ENCODE data around the gene AP3B1. TPM values are rescaled to one million over a fixed set of nuclear protein-coding genes. Genes with fewer than 3 reads are reported as not detected.
"Not testable (repeated sequence)": the region's sequence is repeated elsewhere in the genome, so short reads cannot be mapped to it uniquely, and the experiment has no call there.

The AP3B1 gene
- total RNA-seq, 1 experiment from 2014 or later = 30.3 TPM

DNA sequence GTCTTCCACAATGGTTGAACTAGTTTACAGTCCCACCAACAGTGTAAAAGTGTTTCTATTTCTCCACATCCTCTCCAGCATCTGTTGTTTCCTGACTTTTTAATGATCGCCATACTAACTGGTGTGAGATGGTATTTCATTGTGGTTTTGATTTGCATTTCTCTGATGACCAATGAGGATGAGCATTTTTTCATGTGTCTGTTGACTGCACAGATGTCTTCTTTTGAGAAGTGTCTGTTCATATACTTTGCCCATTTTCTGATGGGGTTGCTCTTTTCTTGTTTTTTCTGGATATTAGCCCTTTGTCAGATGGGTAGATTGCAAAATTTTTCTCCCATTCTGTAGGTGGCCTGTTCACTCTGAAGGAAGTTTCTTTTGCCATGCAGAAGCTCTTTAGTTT, 124.2 kb downstream of the AP3B1 start:
- not testable (repeated sequence) for DNase-seq (ENCODE audit: low read depth)

GRCh38 chr5:78162253-78162862, 132.1 kb downstream of the AP3B1 start:
- DNase-seq (ENCODE audit: low read depth) = peak; percentile 14

DNA sequence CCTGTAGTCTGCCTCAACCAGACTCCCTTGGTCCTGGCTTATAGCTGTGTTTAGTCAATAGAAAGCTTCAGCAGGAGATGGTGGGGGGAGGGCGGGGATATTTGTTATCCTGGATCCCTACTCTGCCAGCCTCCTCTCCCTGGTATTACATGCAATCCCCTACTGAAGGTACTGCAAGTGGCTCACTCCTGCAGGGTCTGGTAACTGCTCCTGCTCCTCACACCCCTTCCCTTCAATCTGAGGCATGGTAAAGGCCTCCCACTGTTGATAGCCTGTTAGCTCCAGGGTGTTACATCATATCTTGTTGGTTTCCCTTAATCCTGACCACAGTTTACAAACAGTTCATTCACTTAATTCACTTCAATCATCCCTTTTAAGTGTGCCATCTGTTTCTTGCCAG, 137.5 kb downstream of the AP3B1 start:
- no peak for DNase-seq (ENCODE audit: low read depth)

DNA sequence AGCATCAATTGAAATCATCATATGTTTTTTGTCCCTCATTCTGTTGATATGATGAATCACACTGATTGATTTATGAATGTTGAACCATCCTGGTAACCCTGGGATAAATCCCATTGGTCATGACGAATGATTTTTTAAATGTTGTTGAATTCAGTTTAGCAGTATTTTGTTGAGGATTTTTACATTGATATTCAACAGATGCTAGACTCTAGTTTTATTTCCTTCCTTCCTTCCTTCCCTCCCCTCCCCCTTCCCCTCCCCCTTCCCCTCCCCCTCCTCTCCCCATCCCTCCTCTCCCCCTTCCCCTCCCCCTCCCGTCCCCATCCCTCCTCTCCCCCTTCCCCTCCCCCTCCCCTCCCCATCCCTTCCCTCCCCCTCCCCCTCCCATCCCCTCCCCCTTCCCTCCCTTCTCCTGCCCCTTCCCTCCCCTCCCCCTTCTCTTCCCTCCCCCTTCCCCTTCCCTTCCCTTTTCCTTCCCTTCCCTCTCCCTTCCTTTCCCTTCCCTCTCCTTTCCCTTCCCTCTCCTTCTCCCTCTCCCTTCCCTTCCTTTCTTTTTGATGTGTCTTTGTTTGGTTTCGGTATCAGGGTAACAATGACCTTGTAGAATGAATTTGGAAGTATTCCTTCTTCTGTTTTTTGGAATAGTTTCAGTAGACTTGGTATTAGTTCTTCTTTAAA, 142.8 kb downstream of the AP3B1 start:
- DNase-seq (ENCODE audit: low read depth) = no peak

GRCh38 chr5:78137290-78137689, 157.2 kb downstream of the AP3B1 start:
- DNase-seq (ENCODE audit: low read depth) = no peak

DNA sequence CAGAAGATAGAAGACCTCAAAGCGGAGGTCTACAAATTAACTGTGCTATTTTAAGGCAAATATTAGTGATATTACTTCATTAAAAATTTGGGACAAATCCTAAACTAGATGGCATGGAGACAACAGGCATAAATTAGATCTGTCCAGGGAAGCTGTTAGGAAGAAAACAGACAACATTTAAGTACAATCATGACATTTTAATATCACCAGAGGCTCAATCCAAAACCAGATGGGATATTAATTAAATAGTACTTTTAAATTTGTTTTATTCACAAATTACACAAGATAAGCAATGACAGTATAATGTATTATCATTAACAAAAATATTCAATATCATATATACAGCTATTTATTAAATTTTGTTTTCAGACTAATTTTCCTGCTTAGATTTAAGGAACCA, 161.1 kb downstream of the AP3B1 start:
- no peak for DNase-seq (ENCODE audit: low read depth)

DNA sequence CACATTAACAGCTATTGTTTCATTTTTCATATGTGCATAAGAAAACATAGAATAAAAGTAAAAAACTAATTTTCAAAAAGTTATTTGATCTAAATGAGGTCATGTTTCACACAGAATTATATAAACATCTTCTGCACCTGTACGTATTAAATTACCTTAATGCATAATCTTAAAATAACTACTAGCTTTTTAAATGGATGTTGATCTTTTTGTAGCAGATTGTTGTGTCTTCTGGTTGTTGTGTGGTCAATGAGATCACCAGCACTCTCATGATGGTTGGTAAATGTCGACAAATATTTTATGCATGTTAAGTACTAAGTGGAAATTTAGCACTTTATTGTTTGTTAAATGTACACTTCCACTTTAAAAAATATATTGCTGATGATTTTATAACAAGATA, 162.0 kb downstream of the AP3B1 start:
- no peak for DNase-seq (ENCODE audit: low read depth)

GRCh38 chr5:78129597-78129996, 164.9 kb downstream of the AP3B1 start:
- DNase-seq (ENCODE audit: low read depth) = no peak

GRCh38 chr5:78127875-78128274, 166.6 kb downstream of the AP3B1 start:
- no peak for DNase-seq (ENCODE audit: low read depth)

- no peak for DNase-seq (ENCODE audit: low read depth)
These were observed 168.0 kb downstream of the AP3B1 start for GRCh38 chr5:78126536-78126935.

DNA sequence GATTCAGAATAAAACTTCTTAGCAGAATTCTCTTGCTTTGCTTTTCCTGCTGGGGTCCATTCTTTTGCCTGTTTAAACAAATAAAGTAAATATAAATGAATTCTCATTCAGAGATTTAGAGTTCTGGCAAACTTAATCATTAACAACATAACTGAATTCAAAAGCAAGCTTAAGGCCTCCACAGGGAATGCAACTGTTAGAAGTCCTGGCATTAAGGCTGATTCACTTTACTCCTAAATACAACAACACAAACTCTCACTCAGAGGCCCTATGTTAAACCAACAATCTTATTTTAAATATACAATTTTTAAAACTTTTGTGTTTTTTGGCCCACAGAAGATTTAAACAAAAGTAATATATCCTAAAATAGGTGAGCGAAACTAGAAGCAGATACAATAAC, 178.3 kb downstream of the AP3B1 start:
- DNase-seq (ENCODE audit: low read depth) = no peak

GRCh38 chr5:78113689-78114264, 180.7 kb downstream of the AP3B1 start:
- no peak for DNase-seq (ENCODE audit: low read depth)

- DNase-seq (ENCODE audit: low read depth) = no peak
These were observed 181.6 kb downstream of the AP3B1 start for GRCh38 chr5:78112931-78113330.

- no peak for DNase-seq (ENCODE audit: low read depth)
These were observed 184.6 kb downstream of the AP3B1 start for GRCh38 chr5:78109891-78110324.

DNA sequence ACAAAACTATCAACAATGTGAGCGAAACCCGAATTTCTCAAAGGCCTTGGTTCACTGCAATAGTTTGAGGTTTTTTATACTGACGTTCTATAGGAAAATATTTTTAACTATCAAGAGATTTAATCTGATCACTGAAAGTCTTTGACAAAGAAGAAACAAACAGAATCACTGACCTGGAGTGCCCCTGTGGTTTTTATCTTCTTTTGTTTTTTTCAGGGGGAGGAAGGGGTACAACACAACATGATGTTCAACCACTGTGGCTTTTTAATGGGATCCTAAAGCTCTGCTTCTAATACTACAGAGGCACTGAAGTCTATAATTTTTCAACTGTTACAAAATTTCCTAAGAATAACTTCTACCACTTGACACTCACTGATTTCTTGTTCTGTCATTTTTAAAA, 185.9 kb downstream of the AP3B1 start:
- no peak for DNase-seq (ENCODE audit: low read depth)

DNA sequence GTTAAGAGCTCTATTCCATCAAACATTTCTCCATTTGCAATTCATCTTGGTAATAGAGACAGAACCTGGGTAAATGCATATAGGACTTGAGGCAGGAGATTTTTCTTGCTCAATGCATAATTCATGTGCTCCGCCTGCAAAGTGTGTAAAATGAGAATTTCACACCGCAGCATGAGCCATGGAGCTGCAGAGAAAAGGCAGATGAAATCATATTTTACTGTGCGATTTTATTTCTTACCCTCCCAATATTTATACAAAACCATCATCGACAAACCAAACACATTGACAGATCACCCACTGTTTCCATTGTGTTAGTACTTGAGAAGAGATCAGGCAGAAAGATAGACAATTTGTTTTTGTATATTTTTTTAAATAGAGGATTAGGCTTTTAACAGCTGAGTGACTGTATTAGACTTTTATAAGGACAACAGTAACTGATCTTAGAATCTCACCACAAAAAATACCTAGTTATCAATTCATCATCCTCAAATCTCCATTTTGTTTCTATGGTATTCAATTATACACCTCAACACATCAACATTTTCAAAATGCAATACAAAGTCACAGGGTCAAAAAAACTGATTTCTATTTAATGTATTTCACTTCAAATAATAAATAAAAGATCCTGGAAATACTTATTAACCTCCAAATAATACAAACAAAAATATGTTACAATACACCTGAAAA, 191.1 kb downstream of the AP3B1 start:
- no peak for DNase-seq (ENCODE audit: low read depth)

- DNase-seq (ENCODE audit: low read depth) = no peak
These were observed 192.0 kb downstream of the AP3B1 start for GRCh38 chr5:78102500-78102899.

DNA sequence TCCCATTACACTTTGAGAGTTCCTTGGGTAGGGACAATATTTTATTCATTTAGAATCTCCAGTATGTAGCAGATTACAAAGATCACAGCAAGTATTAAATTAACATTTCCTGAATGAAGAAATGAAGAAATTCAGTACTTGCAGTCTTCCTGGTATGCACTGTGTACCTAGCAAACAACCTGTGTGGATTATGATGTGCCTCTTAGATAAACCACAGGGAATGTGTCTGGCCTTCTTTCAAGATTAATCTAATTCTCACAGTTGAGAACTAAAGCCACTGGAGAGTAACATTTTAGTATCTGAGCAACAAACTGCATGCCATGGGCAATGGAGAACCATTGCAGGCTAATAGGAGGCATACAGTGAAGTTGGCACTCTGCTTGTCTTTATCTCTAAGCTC, 199.4 kb downstream of the AP3B1 start:
- no peak for DNase-seq (ENCODE audit: low read depth)

DNA sequence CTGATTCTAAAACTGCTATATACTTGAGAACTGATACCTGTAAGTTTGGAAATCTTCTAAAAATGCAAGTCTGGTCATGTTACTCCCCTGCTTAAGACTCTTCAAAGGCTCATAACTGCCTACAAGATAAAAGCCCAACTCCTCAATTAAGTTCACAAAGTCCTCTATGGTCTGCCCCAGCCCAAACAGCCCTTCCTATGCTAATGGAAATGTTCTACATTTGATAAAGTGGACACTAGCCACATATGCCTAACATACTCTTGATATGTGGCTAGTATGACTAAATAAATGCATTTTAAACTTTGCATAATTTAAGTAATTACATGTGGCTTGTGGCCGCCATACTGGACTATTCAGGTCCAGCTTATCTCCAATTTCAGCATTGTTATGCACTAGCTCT, 204.5 kb downstream of the AP3B1 start:
- no peak for DNase-seq (ENCODE audit: low read depth)

- DNase-seq (ENCODE audit: low read depth) = no peak
These were observed 215.6 kb downstream of the AP3B1 start for GRCh38 chr5:78078858-78079257.

- no peak for DNase-seq (ENCODE audit: low read depth)
These were observed 217.0 kb downstream of the AP3B1 start for GRCh38 chr5:78077369-78078068.

DNA sequence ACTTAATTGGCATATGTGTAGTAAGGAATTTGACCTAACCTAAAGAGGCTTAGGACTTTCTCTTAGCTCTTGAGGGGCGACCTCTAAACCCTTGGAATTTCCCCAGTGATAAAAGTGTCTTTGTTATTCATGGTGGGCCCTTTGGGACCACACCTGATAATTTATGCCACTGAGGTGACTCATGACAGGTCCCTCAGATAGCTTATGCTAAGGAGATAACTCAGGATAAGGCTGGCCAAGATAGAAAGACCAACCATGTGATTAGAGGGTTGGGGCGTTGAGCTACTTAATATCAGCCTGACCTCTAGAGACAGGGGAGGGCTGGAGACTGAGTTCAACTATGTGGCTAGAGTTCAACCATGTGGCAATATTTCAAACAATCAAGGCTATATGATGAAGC, 218.1 kb downstream of the AP3B1 start:
- DNase-seq (ENCODE audit: low read depth) = no peak
